ENCODE measurements around the gene CYB561D2. TPM values are rescaled to one million over a fixed set of nuclear protein-coding genes. Genes with fewer than 3 reads are reported as not detected.

CYB561D2 gene
- total and polyA plus RNA-seq, 2 of the 13 experiments (the other 11 are each of a cell fraction or from before 2014, with no cell fraction given), result 11.1 to 17.2 TPM

GRCh38 chr3:50303013-50303815, 47.4 kb upstream of the CYB561D2 start, which contains the start of gene HYAL1 (continued):
- TF ChIP-seq YEATS2 (CRISPR knock-in tag; IDR thresholded peaks at IDR 0.05; ENCODE audit: borderline replicate concordance) (peak; percentile 71; the same call in 1 of the 2 replicates), KLF9 (CRISPR knock-in tag; IDR thresholded peaks at IDR 0.05; ENCODE audit: low read depth) (no peak), MEIS1 (CRISPR knock-in tag; IDR thresholded peaks at IDR 0.05; ENCODE audit: borderline replicate concordance) (no peak; the same call in 1 of the 2 replicates), FOXJ3 (CRISPR knock-in tag; IDR thresholded peaks at IDR 0.05; ENCODE audit: borderline replicate concordance) (0 out of 2 replicates have a peak, but pooled peaks have one; percentile 42), ATAD3A (CRISPR knock-in tag; IDR thresholded peaks at IDR 0.05) (no peak), ZNF549 (CRISPR knock-in tag; IDR thresholded peaks at IDR 0.05) (no peak), ARID4A (CRISPR knock-in tag; IDR thresholded peaks at IDR 0.05; ENCODE audit: borderline replicate concordance) (peak; percentile 76; the same call in 1 of the 2 replicates), ETV5 (CRISPR knock-in tag; IDR thresholded peaks at IDR 0.05; ENCODE audit: borderline replicate concordance) (no peak; the same call in 1 of the 2 replicates), ZNF75D (CRISPR knock-in tag; IDR thresholded peaks at IDR 0.05; ENCODE audit: borderline replicate concordance) (no peak), HNRNPL (IDR thresholded peaks at IDR 0.05; ENCODE audit: low read depth, low read length) (peak; percentile 78; the same call in 1 of the 2 replicates), PHF8 (CRISPR knock-in tag; IDR thresholded peaks at IDR 0.05) (peak; percentile 82), BATF2 (CRISPR knock-in tag; IDR thresholded peaks at IDR 0.05) (no peak), ZBTB34 (CRISPR knock-in tag; IDR thresholded peaks at IDR 0.05) (0 out of 2 replicates have a peak, but pooled peaks have one; percentile 36), ZSCAN21 (CRISPR knock-in tag; IDR thresholded peaks at IDR 0.05; ENCODE audit: borderline replicate concordance) (no peak; the same call in 1 of the 2 replicates)
- TF ChIP-seq, protein P1, sequence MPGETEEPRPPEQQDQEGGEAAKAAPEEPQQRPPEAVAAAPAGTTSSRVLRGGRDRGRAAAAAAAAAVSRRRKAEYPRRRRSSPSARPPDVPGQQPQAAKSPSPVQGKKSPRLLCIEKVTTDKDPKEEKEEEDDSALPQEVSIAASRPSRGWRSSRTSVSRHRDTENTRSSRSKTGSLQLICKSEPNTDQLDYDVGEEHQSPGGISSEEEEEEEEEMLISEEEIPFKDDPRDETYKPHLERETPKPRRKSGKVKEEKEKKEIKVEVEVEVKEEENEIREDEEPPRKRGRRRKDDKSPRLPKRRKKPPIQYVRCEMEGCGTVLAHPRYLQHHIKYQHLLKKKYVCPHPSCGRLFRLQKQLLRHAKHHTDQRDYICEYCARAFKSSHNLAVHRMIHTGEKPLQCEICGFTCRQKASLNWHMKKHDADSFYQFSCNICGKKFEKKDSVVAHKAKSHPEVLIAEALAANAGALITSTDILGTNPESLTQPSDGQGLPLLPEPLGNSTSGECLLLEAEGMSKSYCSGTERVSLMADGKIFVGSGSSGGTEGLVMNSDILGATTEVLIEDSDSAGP (CRISPR knock-in tag; IDR thresholded peaks at IDR 0.05; ENCODE audit: borderline replicate concordance), result peak; percentile 96
- TF ChIP-seq, protein P2, sequence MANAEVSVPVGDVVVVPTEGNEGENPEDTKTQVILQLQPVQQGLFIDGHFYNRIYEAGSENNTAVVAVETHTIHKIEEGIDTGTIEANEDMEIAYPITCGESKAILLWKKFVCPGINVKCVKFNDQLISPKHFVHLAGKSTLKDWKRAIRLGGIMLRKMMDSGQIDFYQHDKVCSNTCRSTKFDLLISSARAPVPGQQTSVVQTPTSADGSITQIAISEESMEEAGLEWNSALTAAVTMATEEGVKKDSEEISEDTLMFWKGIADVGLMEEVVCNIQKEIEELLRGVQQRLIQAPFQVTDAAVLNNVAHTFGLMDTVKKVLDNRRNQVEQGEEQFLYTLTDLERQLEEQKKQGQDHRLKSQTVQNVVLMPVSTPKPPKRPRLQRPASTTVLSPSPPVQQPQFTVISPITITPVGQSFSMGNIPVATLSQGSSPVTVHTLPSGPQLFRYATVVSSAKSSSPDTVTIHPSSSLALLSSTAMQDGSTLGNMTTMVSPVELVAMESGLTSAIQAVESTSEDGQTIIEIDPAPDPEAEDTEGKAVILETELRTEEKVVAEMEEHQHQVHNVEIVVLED (CRISPR knock-in tag; IDR thresholded peaks at IDR 0.05; ENCODE audit: borderline replicate concordance), result peak; percentile 37
